8988T (cell line): ENCODE measurements around the gene TM4SF18.

ENCODE experiments used
- DNase-seq: peaks from one replicate; pipeline ENCODE4 v3.0.0; 2011

The TM4SF18 gene

DNA sequence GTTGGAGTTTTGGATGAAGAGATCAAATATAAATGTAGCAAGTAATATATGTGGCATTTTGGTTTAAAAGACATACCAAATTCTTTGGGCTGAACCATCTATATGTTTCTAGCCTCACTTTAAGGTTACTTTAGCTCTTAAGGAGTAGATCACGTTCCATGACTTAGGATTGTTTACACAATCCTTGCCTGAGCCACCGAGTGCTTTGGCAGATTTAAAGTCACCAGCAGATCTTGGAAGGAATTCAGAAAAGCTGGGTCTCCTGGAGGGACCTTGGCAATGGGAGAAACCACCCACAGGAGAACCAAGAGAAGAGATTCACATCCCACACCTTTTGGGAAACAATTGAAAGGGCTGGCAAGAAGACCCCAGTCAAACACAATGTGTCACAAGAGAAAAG, 54.5 kb downstream of the TM4SF18 start:
- no peak for DNase-seq

DNA sequence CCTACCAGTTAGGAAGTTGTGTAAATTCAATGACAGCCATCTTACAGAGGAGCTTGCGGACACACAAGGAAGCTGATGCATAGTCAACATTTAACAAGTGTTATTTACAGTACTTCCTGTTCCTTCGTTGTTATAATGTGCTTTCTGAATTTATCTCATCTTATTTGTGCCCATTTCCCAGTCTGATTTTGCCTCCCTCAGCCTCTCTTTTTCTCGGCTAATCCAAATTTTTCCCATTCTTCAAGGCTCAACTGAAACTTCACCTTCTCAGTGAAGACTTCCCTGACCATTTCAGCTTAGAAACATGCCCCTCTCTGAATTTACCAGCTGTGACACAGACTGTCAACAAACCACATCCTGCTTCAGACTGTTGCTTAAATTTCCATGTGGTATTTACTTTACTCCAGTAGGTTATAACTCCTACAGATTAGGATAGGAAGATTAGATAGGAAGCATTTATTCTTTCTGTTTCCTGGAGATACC, 56.1 kb downstream of the TM4SF18 start:
- DNase-seq, result no peak

DNA sequence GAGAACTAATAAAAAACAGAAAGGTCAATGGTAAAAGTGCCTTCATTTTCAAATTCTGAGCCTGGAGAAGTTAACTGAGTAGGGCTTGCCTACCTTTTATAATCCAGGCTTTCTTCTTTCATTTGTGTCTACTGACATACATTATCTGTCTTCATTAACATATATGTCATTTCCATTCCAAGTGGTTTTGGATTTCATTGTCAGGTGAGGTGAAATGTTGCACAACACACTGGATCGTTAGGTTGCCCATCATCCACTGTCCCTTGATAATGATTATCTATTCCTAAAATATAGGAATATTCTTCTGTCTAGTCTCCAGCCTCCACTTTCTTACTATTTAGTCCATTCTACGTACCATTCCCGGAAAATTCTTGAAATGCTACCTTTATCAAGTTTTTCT, 56.8 kb downstream of the TM4SF18 start:
- no peak for DNase-seq

- DNase-seq, result no peak
Measured at GRCh38 chr3:149274220-149274619, 59.2 kb downstream of the TM4SF18 start.

DNA sequence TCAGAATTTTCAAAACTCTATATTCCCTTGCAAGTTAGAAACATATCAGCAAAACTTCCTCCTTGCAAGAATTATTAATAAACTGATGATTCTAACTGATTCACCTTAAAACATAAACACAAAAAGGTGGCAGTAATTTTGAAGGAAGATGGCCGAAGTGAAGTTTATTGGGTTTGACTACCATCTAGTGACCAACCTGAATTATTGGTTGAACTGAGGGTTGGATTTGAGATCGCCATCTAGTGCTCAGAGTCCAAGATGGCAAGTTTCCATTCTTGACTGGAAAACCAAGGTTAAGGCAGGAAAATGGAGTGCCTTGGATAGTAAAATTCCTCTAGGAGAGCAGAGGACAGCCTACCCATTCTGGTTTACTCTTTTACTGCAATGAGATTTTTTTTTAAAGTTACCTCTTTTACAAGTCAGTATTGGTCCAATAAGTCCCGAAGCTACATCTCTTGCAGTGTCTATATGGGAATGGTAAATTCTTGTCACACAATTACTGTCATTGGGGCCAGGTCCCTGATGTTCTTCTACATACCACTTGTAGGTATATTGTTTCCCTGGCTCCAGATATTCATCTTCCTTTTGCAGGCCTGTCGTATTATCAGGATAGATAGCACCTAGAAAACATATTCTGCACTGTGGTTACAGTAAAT, 60.2 kb downstream of the TM4SF18 start:
- DNase-seq, result no peak

DNA sequence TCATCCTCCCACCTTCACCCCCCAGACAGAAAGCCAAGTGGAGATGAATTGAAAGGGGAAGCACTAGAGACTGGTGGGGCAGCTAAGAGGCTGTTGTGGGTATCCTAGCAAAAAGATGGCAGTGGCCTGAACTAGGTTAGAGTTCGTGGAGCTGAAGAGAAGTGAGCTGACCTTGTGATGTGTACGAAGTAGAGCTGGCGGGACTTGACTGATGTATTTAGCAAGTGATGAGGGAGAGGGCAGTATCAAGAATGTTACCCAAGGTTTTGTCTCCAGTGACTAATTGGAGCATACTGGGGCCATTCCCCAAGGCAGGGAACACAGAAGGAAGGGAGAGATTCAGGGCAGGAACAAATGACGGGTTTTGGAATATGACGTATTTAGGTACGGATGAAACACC, 61.8 kb downstream of the TM4SF18 start:
- DNase-seq, result no peak

- DNase-seq, result no peak
Measured at GRCh38 chr3:149270180-149270579, 63.3 kb downstream of the TM4SF18 start.

DNA sequence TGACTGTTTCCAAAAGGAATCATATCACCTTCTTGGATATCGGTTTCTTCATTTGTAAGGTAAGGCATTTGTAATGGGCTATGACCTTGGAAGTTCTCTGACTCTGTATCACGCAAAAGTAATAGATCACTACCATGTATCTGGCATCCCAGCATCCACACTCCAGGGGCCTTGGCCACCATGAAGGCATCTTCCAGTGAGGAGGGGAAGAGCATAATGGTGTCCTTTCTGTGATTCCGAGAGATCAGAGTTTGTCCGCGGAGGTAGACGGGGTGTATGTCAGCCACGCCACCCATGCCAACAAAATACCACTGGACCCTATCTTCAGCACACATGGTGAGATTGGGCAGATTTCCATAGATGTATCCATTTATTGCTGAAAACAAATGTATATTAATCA, 63.7 kb downstream of the TM4SF18 start:
- DNase-seq, result no peak
